Keratinocyte (primary cell): ENCODE results near the gene CTU1. TPM values are rescaled to one million over a fixed set of nuclear protein-coding genes. Genes with fewer than 3 reads are reported as not detected.
A peak's percentile ranks its signal among the peaks of the same experiment; 100 is the strongest.

Source experiments
- DNase-seq: peaks from one replicate; pipeline ENCODE4 v3.0.0-alpha.2; 2011; ENCODE audit warnings: low read depth, missing footprints, low spot score
- FAIRE-seq: peaks from 2 replicates; lab custom pipeline; 2011; peaks lifted over from hg19 to GRCh38; lab: Jason Lieb, UNC
- H2AFZ ChIP-seq: 2 replicates; pipeline ENCODE4 v1.6.0; 2012; ENCODE audit warnings: low read length, control low read depth, inconsistent platforms; ENCODE audit not compliant: control insufficient read depth
- H3K27ac ChIP-seq: 2 replicates; pipeline ENCODE4 v1.5.1; 2011; ENCODE audit warnings: low read length; ENCODE audit not compliant: control insufficient read depth, insufficient read depth
- H3K27me3 ChIP-seq: 3 replicates; pipeline ENCODE4 v1.6.0; 2011; ENCODE audit warnings: low read length; ENCODE audit not compliant: control insufficient read depth, insufficient read depth; ENCODE audit errors: extremely low read depth
- H3K36me3 ChIP-seq, 2 experiments: 2 replicates in 1 of 2; 3 replicates in 1 of 2; pipeline ENCODE4 v1.5.1; 2011; ENCODE audit warnings: low read length in 2 of 2, mild to moderate bottlenecking in 1 of 2; ENCODE audit not compliant: control insufficient read depth in 2 of 2, insufficient read depth in 2 of 2; ENCODE audit errors: extremely low read depth in 1 of 2
- H3K4me1 ChIP-seq: 3 replicates; pipeline ENCODE4 v1.5.1; 2011; ENCODE audit warnings: low read length; ENCODE audit not compliant: control insufficient read depth, insufficient read depth; ENCODE audit errors: extremely low read depth
- H3K4me2 ChIP-seq: 3 replicates; pipeline ENCODE4 v1.6.0; 2011; ENCODE audit warnings: low read depth, low read length; ENCODE audit not compliant: control insufficient read depth, insufficient read depth; ENCODE audit errors: extremely low read depth
- H3K4me3 ChIP-seq, 3 experiments: fragments of 200-600 bp in 1 of 3; sonication (generic) in 1 of 3; 2 replicates in 2 of 3; 3 replicates in 1 of 3; pipeline ENCODE4 v1.5.1; 2011 to 2016; ENCODE audit warnings: low read length in 3 of 3, mild to moderate bottlenecking in 3 of 3, control low read depth in 2 of 3, inconsistent platforms in 1 of 3, low read depth in 1 of 3, mixed read lengths in 1 of 3, mixed run types in 1 of 3, moderate library complexity in 1 of 3; ENCODE audit not compliant: control insufficient read depth in 2 of 3, insufficient read depth in 2 of 3; ENCODE audit errors: extremely low read depth in 1 of 3
- H3K79me2 ChIP-seq: 2 replicates; pipeline ENCODE4 v1.6.0; 2012; ENCODE audit warnings: low read length; ENCODE audit not compliant: control insufficient read depth, insufficient read depth
- H3K9ac ChIP-seq: 3 replicates; pipeline ENCODE4 v1.6.0; 2011; ENCODE audit warnings: low read length; ENCODE audit not compliant: control insufficient read depth, insufficient read depth; ENCODE audit errors: extremely low read depth
- H3K9me1 ChIP-seq: 3 replicates; pipeline ENCODE4 v1.6.0; 2011; ENCODE audit warnings: low read length; ENCODE audit not compliant: control insufficient read depth, insufficient read depth; ENCODE audit errors: extremely low read depth
- H3K9me3 ChIP-seq: 2 replicates; pipeline ENCODE4 v1.5.1; 2012; ENCODE audit warnings: low read depth, low read length; ENCODE audit not compliant: control insufficient read depth
- H4K20me1 ChIP-seq: 3 replicates; pipeline ENCODE4 v1.6.0; 2011; ENCODE audit warnings: low read length; ENCODE audit not compliant: control insufficient read depth, insufficient read depth; ENCODE audit errors: extremely low read depth
- EZH2 ChIP-seq: IDR thresholded peaks from one replicate; pipeline ENCODE4 v1.6.1; 2012; ENCODE audit warnings: inconsistent platforms, mild to moderate bottlenecking, low read length, moderate library complexity
- dilution Hi-C: fragments of 300-500 bp; cut with MboI; formaldehyde crosslinking; loops from one replicate; pipeline ENCODE4 v1.7.0; 2020; ENCODE audit warnings: low sequenced_read_pairs; ENCODE audit not compliant: extremely low pct_ligation_motif_present
- polyA plus RNA-seq, 5 experiments: library from polyadenylated mRNA; depleted of rRNA in 3 of 5; stranded (reverse) in 3 of 5; stranded (forward) in 1 of 5; unstranded in 1 of 5; fragments of >200 nt; gene quantifications; 1 replicate in 1 of 5; 2 replicates in 3 of 5; 3 replicates in 1 of 5; pipeline versions ENCODE4 v1.2.1 to v1.2.3, GENCODE V29; 2011 to 2012; ENCODE audit warnings: missing spikeins in 2 of 5, low read depth in 1 of 5, low replicate concordance in 1 of 5
- TF ChIP-seq, protein P1 (sequence below), 3 experiments: IDR thresholded peaks in 1 of 3; conservative IDR thresholded peaks in 1 of 3; optimal IDR thresholded peaks in 1 of 3; 2 replicates in 2 of 3; 3 replicates in 1 of 3; pipeline versions ENCODE3 to v1.5.1; 2011; ENCODE audit warnings: low read length in 3 of 3, mild to moderate bottlenecking in 3 of 3, moderate library complexity in 2 of 3, control low read depth in 1 of 3, inconsistent platforms in 1 of 3; ENCODE audit not compliant: insufficient read depth in 2 of 3; ENCODE audit errors: extremely low read depth in 1 of 3

Gene CTU1
- polyA plus RNA-seq, 1 donor (not counting 4 experiments of a cell fraction or from before 2014, with no cell fraction given): 1.9 TPM

DNA sequence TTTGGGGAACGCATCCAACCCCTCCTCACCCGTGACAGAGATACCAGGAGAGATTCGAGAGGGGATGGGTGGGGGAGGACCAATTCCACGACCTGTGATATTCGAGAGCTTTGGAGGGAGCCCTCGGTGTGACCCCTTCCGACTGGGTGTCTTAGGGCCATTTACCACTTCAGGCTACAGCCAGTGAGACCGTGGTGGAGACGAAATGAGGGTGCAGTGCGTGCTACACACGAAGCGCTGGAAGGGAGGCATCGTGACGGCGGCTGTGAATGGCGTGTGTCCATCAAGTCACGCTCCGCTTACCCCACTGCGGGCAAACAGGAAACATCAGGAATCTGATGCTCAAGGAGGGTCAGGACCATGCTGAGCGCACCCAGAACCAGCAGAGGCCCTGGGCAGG is 10.4 kb downstream of the CTU1 start:
- no peak overlapping the region for H3K4me2 ChIP-seq
- peaks cover 5% of the 10 kb centered on the region for H3K9me1 ChIP-seq
- H3K27me3 ChIP-seq: no peaks in the 10 kb centered on the region
- peaks cover 7% of the 10 kb centered on the region for H4K20me1 ChIP-seq
- H3K9me3 ChIP-seq: no peaks in the 10 kb centered on the region
- H3K36me3 ChIP-seq: peaks cover 10 to 15% of the 10 kb centered on the region in 2 experiments
- H3K9ac ChIP-seq: no peak overlapping the region
- dilution Hi-C loops: no loop called here
- peaks cover 20% of the 10 kb centered on the region for H3K79me2 ChIP-seq
- DNase-seq (no peak), FAIRE-seq (no peak)
- no peak overlapping the region for H3K4me3 ChIP-seq
- no peak overlapping the region for H3K27ac ChIP-seq
- no peak for TF ChIP-seq EZH2
- TF ChIP-seq, protein P1, sequence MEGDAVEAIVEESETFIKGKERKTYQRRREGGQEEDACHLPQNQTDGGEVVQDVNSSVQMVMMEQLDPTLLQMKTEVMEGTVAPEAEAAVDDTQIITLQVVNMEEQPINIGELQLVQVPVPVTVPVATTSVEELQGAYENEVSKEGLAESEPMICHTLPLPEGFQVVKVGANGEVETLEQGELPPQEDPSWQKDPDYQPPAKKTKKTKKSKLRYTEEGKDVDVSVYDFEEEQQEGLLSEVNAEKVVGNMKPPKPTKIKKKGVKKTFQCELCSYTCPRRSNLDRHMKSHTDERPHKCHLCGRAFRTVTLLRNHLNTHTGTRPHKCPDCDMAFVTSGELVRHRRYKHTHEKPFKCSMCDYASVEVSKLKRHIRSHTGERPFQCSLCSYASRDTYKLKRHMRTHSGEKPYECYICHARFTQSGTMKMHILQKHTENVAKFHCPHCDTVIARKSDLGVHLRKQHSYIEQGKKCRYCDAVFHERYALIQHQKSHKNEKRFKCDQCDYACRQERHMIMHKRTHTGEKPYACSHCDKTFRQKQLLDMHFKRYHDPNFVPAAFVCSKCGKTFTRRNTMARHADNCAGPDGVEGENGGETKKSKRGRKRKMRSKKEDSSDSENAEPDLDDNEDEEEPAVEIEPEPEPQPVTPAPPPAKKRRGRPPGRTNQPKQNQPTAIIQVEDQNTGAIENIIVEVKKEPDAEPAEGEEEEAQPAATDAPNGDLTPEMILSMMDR (optimal IDR thresholded peaks at IDR 0.05 in 1 of 3, IDR thresholded peaks at IDR 0.05 in 1 of 3, conservative IDR thresholded peaks at IDR 0.05 in 1 of 3; ENCODE audit: extremely low read depth in 1 of 3, insufficient read depth in 2 of 3, low read length in 3 of 3): no peak
- peaks cover 13% of the 10 kb centered on the region for H3K4me1 ChIP-seq
- H2AFZ ChIP-seq: no peak overlapping the region

DNA sequence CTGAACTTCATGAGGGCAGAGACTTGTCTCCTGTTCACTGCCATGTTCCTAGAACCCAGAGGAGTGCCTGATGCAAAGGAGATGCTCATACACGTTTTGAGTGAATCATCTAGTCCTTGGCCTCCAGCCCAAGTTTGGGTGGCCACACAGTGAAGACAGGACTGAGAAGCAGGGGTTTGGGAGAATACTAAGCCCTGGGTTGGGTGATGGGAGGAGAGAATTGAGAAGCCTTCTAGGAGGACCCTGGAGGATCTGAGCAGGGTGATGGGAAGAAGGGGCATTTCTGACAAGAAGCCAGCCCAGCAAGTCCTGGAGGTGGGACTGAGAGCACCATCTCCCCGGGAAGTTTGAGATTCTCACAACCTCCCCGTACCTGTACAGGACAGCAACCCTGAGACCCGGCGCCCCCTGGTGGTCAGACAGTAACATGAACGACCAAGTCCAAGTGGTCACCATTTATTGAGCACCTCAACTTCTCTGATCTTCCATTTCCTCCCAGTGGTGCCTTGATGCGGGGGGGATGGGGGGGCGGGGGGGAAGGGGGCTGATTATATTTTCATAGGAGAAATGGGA is 11.0 kb downstream of the CTU1 start:
- H4K20me1 ChIP-seq: peaks cover 7% of the 10 kb centered on the region
- TF ChIP-seq, protein P1 (optimal IDR thresholded peaks at IDR 0.05 in 1 of 3, IDR thresholded peaks at IDR 0.05 in 1 of 3, conservative IDR thresholded peaks at IDR 0.05 in 1 of 3; ENCODE audit: extremely low read depth in 1 of 3, insufficient read depth in 2 of 3, low read length in 3 of 3): peak; percentile 72 to 92 (median 73)
- no peak for TF ChIP-seq EZH2
- H3K27ac ChIP-seq: peak overlapping the region; percentile 63
- H3K4me1 ChIP-seq: peaks cover 17% of the 10 kb centered on the region
- dilution Hi-C loops: no loop called here
- peaks cover 9 to 15% of the 10 kb centered on the region in 2 experiments for H3K36me3 ChIP-seq
- H3K4me2 ChIP-seq: peak overlapping the region; percentile 65
- DNase-seq (peak; percentile 76), FAIRE-seq (peak; percentile 96)
- H3K9ac ChIP-seq: no peak overlapping the region
- no peaks in the 10 kb centered on the region for H3K27me3 ChIP-seq
- H3K9me3 ChIP-seq: no peaks in the 10 kb centered on the region
- no peak overlapping the region for H3K4me3 ChIP-seq
- peaks cover 17% of the 10 kb centered on the region for H3K79me2 ChIP-seq
- H2AFZ ChIP-seq: no peak overlapping the region
- H3K9me1 ChIP-seq: peaks cover 5% of the 10 kb centered on the region
